ENCODE measurements around the gene SLC7A6OS.

Gene SLC7A6OS

GRCh38 chr16:68343137-68343536 is 32.4 kb upstream of the SLC7A6OS start:
- no peak for DNase-seq

- DNase-seq = no peak
Measured at GRCh38 chr16:68342620-68343019, 31.9 kb upstream of the SLC7A6OS start.

- no peak for DNase-seq
Measured at GRCh38 chr16:68339214-68339613, 28.5 kb upstream of the SLC7A6OS start.

- DNase-seq = no peak
Measured at GRCh38 chr16:68338326-68339119, 27.8 kb upstream of the SLC7A6OS start.

GRCh38 chr16:68335175-68335574 is 24.4 kb upstream of the SLC7A6OS start:
- DNase-seq = no peak

- peak; percentile 73 for DNase-seq
Measured at GRCh38 chr16:68332411-68333121, 21.8 kb upstream of the SLC7A6OS start.

- DNase-seq = no peak
Measured at GRCh38 chr16:68331879-68332410, 21.2 kb upstream of the SLC7A6OS start.

GRCh38 chr16:68328860-68329390 is 18.2 kb upstream of the SLC7A6OS start:
- no peak for DNase-seq

- DNase-seq = peak; percentile 45
Measured at GRCh38 chr16:68328151-68328859, 17.6 kb upstream of the SLC7A6OS start.

GRCh38 chr16:68324780-68325357 is 14.1 kb upstream of the SLC7A6OS start:
- DNase-seq = no peak

GRCh38 chr16:68324336-68324735 is 13.6 kb upstream of the SLC7A6OS start:
- no peak for DNase-seq

- DNase-seq = peak; percentile 88
Measured at GRCh38 chr16:68319185-68319908, 8.6 kb upstream of the SLC7A6OS start.

GRCh38 chr16:68313116-68313515 is 2.4 kb upstream of the SLC7A6OS start:
- no peak for DNase-seq

- no peak for DNase-seq
Measured at GRCh38 chr16:68310437-68310773, 341 bp downstream of the SLC7A6OS start.

GRCh38 chr16:68309799-68310198 is 947 bp downstream of the SLC7A6OS start:
- DNase-seq = no peak

GRCh38 chr16:68306633-68307032 is 4.1 kb downstream of the SLC7A6OS start:
- DNase-seq = no peak

- no peak for DNase-seq
Measured at GRCh38 chr16:68300734-68301459, 9.8 kb downstream of the SLC7A6OS start.

GRCh38 chr16:68299571-68300453 is 10.9 kb downstream of the SLC7A6OS start:
- DNase-seq = no peak

GRCh38 chr16:68298907-68299561 is 11.7 kb downstream of the SLC7A6OS start:
- DNase-seq = no peak

- DNase-seq = no peak
Measured at GRCh38 chr16:68298312-68298711, 12.4 kb downstream of the SLC7A6OS start.
